Right atrium auricular region (tissue), 2 donors: Measurements from ENCODE around the gene ERBB4. TPM values are rescaled to one million over a fixed set of nuclear protein-coding genes. Genes with fewer than 3 reads are reported as not detected.

Experiments used
- DNase-seq: peaks from one replicate; pipeline ENCODE4 v3.0.0-alpha.2; 2019; ENCODE audit warnings: low spot score
- H3K27ac ChIP-seq, 2 donors: fragments of 200-600 bp; sonication (generic); 1 replicate in 1 of 2; 2 replicates in 1 of 2; pipeline ENCODE4 v1.5.1; 2016 to 2019
- H3K27me3 ChIP-seq, 2 donors: fragments of 200-600 bp; sonication (generic); one replicate each; pipeline versions ENCODE4 v1.5.1 to v1.6.0; 2017 to 2019
- H3K36me3 ChIP-seq: fragments of 200-600 bp; sonication (generic); one replicate; pipeline ENCODE4 v1.5.1; 2016
- H3K4me1 ChIP-seq, 2 donors: fragments of 200-600 bp; sonication (generic); one replicate each; pipeline versions ENCODE4 v1.5.1 to v1.6.0; 2017 to 2019
- H3K4me3 ChIP-seq, 2 donors: fragments of 200-600 bp; sonication (generic); 1 replicate in 1 of 2; 2 replicates in 1 of 2; pipeline ENCODE4 v1.5.1; 2017 to 2019; ENCODE audit warnings: mild to moderate bottlenecking in 1 of 2, moderate library complexity in 1 of 2
- H3K9me3 ChIP-seq, 2 donors: fragments of 200-600 bp; sonication (generic); one replicate each; pipeline ENCODE4 v1.5.1; 2019
- total RNA-seq, 2 donors: library from RNA; depleted of rRNA; stranded (reverse); fragments of >200 nt; gene quantifications; one replicate each; pipeline ENCODE4 v1.1.0, GENCODE V29; 2016
- TF ChIP-seq, protein P1 (sequence below), 2 donors: fragments of 200-600 bp; sonication (generic); IDR thresholded peaks; one replicate each; pipeline ENCODE4 v1.5.1; 2019; ENCODE audit warnings: antibody characterized with exemption in 2 of 2

Gene ERBB4
- total RNA-seq, 2 donors from 2014 or later, result 12.4 to 22.4 TPM

DNA sequence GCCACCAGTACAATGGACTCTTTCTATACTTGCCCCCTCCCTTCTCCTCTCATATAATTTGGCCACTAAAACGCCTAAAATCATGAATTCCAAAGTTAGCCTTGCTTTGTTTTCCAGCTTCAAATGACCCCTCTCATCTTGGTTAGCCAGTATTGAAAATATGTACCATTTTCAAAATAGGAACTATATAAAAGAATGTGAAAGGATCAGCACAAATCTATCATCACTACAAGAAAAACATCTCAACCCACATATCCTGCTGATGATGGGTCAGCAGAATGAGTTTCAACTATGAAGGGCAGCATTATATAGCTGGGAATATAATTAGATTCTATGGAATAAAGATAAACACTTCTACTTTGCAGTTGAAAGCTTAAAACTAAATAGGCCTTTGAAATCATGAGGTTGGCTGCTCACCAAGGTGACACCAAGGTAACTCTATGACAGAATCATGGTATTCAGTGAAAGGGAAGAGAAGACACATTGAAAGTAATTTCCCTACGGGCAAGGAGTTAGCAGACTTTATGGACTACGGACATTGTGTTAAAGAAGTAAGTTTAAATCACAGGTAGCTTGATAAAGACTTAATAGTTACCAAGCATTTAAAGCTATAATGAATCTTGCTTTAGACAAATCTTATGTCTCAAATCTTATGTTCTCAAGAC, 1109.2 kb downstream of the ERBB4 start:
- DNase-seq, result no peak
- Histone ChIP-seq H3K27me3 (no peaks in the 10 kb centered on the region), H3K9me3 (no peaks in the 10 kb centered on the region), H3K4me1 (no peaks in the 10 kb centered on the region), H3K4me3 (no peak overlapping the region), H3K36me3 (no peaks in the 10 kb centered on the region), H3K27ac (no peak overlapping the region)
- TF ChIP-seq, protein P1, sequence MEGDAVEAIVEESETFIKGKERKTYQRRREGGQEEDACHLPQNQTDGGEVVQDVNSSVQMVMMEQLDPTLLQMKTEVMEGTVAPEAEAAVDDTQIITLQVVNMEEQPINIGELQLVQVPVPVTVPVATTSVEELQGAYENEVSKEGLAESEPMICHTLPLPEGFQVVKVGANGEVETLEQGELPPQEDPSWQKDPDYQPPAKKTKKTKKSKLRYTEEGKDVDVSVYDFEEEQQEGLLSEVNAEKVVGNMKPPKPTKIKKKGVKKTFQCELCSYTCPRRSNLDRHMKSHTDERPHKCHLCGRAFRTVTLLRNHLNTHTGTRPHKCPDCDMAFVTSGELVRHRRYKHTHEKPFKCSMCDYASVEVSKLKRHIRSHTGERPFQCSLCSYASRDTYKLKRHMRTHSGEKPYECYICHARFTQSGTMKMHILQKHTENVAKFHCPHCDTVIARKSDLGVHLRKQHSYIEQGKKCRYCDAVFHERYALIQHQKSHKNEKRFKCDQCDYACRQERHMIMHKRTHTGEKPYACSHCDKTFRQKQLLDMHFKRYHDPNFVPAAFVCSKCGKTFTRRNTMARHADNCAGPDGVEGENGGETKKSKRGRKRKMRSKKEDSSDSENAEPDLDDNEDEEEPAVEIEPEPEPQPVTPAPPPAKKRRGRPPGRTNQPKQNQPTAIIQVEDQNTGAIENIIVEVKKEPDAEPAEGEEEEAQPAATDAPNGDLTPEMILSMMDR (IDR thresholded peaks at IDR 0.05), result no peak

DNA sequence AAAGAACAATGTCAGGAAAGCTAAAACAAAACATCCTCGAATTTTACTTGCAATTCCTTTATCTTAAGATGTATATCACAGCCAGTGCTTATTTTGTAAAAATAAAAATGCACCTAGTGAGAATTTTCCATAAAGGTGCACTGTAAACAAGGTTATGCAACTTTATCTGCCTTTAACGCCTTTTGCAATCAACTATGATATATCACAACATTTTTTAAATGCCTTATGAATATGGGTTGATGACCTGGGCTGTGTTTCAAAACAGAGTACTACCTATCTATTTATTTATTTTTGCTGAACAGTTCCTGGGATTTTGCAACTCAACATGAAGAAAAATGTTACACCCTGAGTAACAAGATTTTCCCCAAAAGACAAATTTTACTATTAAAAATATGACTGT, 1112.4 kb downstream of the ERBB4 start:
- no peak for DNase-seq
- Histone ChIP-seq H3K4me3 (no peak overlapping the region), H3K27me3 (no peaks in the 10 kb centered on the region), H3K36me3 (no peaks in the 10 kb centered on the region), H3K4me1 (no peaks in the 10 kb centered on the region), H3K9me3 (no peaks in the 10 kb centered on the region), H3K27ac (no peak overlapping the region)
- TF ChIP-seq, protein P1 (IDR thresholded peaks at IDR 0.05), result no peak

- no peaks in the 10 kb centered on the region for H3K9me3 ChIP-seq
- H3K4me1 ChIP-seq, result no peaks in the 10 kb centered on the region
- H3K4me3 ChIP-seq, result no peak overlapping the region
- TF ChIP-seq, protein P1 (IDR thresholded peaks at IDR 0.05), result no peak
- no peaks in the 10 kb centered on the region for H3K27me3 ChIP-seq
- DNase-seq, result no peak
- peaks cover 7% of the 10 kb centered on the region for H3K36me3 ChIP-seq
- H3K27ac ChIP-seq, result no peak overlapping the region
These were observed 1115.6 kb downstream of the ERBB4 start for GRCh38 chr2:211423018-211423417.

GRCh38 chr2:211417544-211417943, 1121.1 kb downstream of the ERBB4 start:
- H3K36me3 ChIP-seq, result peaks cover 7% of the 10 kb centered on the region
- TF ChIP-seq, protein P1 (IDR thresholded peaks at IDR 0.05), result no peak
- DNase-seq, result no peak
- H3K27ac ChIP-seq, result no peak overlapping the region
- H3K4me1 ChIP-seq, result no peaks in the 10 kb centered on the region
- no peak overlapping the region for H3K4me3 ChIP-seq
- H3K9me3 ChIP-seq, result no peaks in the 10 kb centered on the region
- H3K27me3 ChIP-seq, result no peaks in the 10 kb centered on the region

DNA sequence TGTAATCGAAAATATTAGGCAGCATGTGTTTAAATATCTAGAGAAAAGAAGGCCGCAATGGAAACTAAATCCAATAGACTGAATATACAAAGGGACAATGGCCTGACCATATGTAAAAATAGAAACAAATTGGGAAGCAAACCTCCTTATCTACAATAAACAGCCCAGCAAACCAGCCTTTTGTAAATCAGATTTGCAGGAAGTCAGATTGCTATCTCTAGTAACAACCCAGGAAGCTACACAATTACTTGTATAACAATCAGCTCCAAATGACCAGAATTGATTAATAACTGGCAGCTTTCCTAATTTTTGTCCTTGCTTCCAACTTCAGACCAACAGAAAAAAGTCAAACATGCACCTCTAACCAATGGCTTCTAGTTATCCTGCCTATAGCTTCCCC, 1122.2 kb downstream of the ERBB4 start:
- TF ChIP-seq, protein P1 (IDR thresholded peaks at IDR 0.05), result no peak
- Histone ChIP-seq H3K4me3 (no peak overlapping the region), H3K4me1 (no peaks in the 10 kb centered on the region), H3K27ac (no peak overlapping the region), H3K36me3 (peaks cover 7% of the 10 kb centered on the region), H3K9me3 (no peaks in the 10 kb centered on the region), H3K27me3 (no peaks in the 10 kb centered on the region)
- DNase-seq, result no peak

- Histone ChIP-seq H3K4me1 (peaks cover 0 to under 1% of the 10 kb centered on the region in 2 donors), H3K27me3 (no peaks in the 10 kb centered on the region), H3K27ac (no peak overlapping the region), H3K9me3 (no peaks in the 10 kb centered on the region), H3K4me3 (no peak overlapping the region), H3K36me3 (no peaks in the 10 kb centered on the region)
- TF ChIP-seq, protein P1 (IDR thresholded peaks at IDR 0.05), result no peak
- no peak for DNase-seq
These were observed 1124.9 kb downstream of the ERBB4 start for GRCh38 chr2:211413746-211414145.
